D721Med (cell line): ENCODE results near the gene CDCA4.

ENCODE experiments used
- DNase-seq: peaks from one replicate; pipeline ENCODE4 v3.0.0; 2011; ENCODE audit warnings: low spot score; ENCODE audit not compliant: insufficient read length
- FAIRE-seq: peaks from 2 replicates; lab custom pipeline; 2011; peaks lifted over from hg19 to GRCh38; lab: Jason Lieb, UNC
- TF ChIP-seq, protein P1 (sequence below): IDR thresholded peaks from 2 replicates; pipeline ENCODE4 v1.5.1; 2012; ENCODE audit warnings: mild to moderate bottlenecking, control low read depth; ENCODE audit not compliant: insufficient read depth; ENCODE audit errors: missing control alignments

The CDCA4 gene

DNA sequence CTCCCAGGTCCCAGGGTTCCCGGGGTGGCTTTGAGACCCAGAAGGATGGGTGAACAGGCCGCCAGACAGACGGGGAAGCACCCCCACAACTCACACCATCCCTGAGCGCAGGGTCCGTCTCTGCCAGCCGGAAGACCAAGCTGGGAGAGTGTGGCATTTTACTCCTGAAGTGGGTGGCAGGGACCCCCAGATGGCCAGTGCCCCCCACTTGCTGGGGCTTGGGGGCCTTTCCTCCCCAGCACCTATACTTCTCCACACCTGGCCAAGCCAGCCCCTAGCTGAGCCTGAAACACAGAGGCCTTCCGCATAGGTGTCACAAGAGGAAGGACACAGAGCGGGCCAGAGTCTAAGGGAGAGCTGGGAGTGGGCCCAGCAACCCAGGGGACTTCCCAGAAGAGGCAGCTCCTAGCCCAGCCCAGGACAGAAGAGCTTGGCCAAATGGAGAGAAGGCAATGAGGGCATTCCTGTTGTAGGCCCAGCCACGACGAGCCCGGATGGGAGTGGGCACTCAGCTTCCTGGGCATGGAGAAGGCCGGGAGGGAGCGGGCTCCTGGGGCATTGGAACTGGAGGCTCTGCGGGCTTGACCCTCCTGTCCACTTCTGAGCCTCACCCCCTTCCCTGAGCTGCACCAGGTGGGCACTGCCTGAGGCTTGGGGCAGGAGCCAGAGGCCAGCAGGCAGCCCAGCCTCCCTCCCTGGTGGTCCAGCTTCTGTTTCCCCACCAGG is 46.1 kb downstream of the CDCA4 start:
- DNase-seq (no peak), FAIRE-seq (no peak)
- TF ChIP-seq, protein P1, sequence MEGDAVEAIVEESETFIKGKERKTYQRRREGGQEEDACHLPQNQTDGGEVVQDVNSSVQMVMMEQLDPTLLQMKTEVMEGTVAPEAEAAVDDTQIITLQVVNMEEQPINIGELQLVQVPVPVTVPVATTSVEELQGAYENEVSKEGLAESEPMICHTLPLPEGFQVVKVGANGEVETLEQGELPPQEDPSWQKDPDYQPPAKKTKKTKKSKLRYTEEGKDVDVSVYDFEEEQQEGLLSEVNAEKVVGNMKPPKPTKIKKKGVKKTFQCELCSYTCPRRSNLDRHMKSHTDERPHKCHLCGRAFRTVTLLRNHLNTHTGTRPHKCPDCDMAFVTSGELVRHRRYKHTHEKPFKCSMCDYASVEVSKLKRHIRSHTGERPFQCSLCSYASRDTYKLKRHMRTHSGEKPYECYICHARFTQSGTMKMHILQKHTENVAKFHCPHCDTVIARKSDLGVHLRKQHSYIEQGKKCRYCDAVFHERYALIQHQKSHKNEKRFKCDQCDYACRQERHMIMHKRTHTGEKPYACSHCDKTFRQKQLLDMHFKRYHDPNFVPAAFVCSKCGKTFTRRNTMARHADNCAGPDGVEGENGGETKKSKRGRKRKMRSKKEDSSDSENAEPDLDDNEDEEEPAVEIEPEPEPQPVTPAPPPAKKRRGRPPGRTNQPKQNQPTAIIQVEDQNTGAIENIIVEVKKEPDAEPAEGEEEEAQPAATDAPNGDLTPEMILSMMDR, result no peak

DNA sequence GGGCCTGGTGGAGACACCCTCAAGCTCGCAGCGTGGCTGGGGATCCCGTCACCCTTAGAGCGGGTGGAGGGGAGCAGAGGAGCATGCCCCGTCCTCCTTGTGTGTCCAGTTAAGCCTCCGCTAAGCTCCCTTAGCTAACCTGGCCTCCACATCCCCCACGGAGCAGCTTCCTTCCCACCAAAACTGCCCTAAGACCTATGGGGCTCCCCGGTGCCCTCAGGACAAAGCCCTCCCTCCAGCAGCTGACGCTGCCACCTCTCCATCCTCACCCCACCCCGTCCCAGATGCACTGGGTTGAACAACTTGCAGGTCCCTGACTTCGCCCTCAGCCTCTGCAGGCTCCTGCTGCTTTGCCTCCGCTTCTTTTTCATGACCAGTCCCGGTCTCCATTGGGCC is 46.7 kb downstream of the CDCA4 start:
- DNase-seq, result no peak
- TF ChIP-seq, protein P1, result no peak
- FAIRE-seq, result no peak

DNA sequence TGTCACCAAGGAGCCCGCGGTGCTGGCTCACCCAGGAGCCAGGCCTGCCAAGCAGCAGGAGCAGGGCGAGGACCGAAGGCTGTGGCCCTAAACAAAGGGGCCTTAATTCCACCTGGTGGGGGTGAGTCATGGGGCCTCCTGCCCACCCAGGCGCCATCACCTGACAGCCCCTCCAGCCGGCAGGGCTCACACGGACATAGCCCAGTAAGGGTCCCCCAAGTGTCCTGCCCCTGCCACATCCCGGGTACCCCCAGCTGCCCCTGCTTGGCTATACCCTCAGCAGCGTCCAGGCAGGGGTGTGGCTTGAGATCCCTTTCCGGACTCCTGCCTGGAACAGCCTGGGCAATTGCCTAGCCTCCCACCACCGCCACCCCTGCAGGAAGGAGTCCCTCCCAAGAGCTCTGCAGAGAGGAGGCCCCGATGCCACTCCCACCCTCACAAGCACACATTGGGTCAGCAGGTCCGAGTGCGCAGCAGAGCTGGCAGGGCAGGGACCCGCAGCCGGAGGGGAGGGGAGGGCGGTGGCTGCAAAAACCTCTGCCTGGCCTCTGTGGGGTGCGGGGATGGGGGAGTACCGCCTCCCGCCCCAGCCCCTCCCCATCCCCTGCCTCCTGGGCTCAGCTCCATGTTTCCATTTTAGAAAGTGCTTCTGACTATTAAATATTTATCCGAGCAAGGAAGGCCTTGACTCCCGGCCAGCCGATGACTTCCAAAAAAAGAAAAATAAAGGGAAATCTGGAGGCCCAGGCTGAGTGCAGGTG is 47.3 kb downstream of the CDCA4 start:
- TF ChIP-seq, protein P1, result no peak
- DNase-seq (no peak), FAIRE-seq (no peak)

DNA sequence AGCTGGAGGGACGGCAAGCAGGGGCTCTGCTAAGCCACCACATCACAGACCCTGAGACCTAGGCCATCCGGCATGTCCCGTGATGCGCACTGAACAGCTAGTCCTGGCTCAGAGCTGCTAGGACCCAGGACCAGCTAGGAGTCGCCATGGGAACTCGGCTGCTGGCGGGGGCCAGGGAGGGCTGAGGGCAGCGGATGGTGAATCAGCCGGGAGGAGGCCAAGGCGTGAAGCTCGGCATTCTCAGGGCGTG is 47.8 kb downstream of the CDCA4 start:
- no peak for FAIRE-seq
- no peak for DNase-seq
- TF ChIP-seq, protein P1, result no peak

DNA sequence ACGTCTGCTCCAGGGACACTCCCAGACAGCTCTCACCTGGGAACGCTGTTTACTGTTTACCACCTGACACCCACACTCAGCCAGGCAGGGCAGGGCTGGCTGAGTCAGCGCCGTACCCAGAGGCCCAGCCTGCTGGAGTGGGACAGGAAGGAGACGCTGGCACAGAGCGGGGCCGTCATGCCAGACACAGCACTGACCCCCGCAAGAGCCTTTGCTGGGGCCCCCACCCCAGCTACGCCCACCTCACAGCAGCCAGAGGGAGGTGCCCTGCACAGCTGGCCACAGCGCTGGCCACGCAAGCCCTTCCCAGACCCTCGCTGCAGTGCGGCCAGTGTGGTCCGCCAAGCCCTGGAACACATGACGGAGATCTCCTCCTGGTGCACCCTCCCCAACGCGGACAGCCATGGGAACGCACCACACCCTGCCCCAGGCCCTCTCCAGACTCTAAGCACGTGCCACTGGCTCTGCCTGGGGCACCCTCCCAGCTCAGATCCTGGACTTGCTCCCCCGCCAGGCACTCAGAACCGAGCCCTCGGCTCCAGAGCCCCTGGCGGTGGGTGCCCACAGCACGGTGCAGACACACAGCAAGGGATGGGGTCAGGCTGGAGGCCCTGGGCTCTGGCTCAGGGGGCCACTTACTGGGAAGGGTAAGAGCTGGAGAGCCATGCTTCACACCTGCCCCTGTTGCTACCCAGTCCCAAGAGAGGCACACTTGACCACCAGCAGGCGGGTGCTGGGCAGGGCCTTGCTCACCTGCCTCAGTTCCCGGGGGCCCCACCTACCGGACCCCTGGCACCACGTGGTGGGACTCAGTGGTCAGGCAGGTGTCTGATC is 48.4 kb downstream of the CDCA4 start:
- DNase-seq (no peak), FAIRE-seq (no peak)
- TF ChIP-seq, protein P1, result no peak

DNA sequence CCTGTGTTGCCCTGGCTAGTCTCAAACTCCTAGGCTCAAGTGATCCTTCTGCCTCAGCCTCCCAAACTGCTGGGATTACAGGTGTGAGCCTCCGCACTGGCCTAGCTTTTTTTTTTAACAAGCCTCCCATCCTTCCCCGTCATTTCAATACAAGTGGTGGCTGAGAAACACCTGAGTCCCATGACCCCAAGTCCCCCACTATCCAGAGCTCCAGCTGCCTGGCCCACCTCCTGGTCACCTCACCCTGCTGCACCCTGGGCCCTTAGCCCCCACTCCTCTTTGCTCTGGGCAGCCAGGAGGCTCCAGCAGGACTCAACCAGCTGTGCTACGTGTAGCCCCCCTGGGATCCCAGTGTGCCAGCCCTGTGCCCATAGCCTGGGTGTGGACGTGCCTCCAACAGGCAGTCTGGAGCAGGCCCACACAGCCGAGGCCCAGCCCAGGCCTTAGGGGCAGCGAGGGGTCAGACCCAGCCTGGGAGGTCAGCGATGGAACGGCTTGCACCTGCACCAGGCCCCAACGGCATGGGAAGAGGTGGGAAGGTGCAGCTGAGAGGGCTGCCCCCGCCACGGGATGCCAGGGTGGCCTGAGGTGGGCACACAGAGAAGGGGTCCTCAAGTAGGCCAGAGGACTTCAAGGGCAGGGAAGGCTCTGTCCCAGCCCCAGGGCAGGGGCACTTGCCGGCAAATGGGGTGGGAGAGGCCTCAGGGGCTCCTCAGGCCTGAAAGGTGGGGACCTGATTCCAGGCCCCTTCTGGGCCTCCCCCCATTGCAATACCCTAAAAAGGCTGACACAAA is 49.2 kb downstream of the CDCA4 start:
- TF ChIP-seq, protein P1, result no peak
- DNase-seq (no peak), FAIRE-seq (no peak)
